GM12865 (cell line): ENCODE data around the gene DCXR.

Experiments used
- DNase-seq: peaks from one replicate; pipeline ENCODE4 v3.0.0; 2010; ENCODE audit warnings: low read depth
- H3K4me3 ChIP-seq: 2 replicates; pipeline ENCODE4 v1.5.1; 2011; ENCODE audit warnings: mild to moderate bottlenecking, low read depth, low read length, control low read depth
- CTCF ChIP-seq: IDR thresholded peaks from 2 replicates; pipeline ENCODE4 v1.5.1; 2011; ENCODE audit warnings: low read length, control low read depth, low read depth, inconsistent platforms; ENCODE audit not compliant: insufficient read depth; ENCODE audit errors: missing control alignments

Gene DCXR

DNA sequence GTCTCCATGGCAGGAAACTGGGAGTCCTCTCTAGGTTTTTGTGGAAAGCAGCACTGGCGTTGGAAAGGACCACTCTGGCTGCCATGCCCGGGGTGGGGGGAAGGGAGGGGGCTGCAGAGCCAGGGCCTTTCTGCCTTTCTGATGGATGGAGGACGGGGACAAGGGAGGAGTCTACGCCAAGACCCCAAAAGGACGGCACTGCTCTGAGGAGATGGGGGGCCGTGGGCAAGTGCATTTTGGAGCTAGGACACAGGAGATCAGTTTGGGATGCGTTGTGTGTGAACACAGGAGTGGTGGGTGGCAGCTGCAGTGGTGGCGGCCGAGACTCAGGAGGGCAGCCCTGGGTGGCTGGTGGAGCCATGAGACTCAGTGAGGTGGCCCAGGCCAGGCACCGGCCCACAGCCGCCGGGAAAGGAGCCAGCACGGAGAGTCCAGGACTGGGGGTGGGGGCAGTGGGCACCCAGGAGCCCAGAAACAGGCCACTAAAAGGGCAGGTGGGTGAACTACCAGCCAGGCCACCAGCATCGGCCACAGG, 16.9 kb downstream of the DCXR start:
- DNase-seq = no peak
- H3K4me3 ChIP-seq = no peak overlapping the region
- TF ChIP-seq CTCF = no peak

DNA sequence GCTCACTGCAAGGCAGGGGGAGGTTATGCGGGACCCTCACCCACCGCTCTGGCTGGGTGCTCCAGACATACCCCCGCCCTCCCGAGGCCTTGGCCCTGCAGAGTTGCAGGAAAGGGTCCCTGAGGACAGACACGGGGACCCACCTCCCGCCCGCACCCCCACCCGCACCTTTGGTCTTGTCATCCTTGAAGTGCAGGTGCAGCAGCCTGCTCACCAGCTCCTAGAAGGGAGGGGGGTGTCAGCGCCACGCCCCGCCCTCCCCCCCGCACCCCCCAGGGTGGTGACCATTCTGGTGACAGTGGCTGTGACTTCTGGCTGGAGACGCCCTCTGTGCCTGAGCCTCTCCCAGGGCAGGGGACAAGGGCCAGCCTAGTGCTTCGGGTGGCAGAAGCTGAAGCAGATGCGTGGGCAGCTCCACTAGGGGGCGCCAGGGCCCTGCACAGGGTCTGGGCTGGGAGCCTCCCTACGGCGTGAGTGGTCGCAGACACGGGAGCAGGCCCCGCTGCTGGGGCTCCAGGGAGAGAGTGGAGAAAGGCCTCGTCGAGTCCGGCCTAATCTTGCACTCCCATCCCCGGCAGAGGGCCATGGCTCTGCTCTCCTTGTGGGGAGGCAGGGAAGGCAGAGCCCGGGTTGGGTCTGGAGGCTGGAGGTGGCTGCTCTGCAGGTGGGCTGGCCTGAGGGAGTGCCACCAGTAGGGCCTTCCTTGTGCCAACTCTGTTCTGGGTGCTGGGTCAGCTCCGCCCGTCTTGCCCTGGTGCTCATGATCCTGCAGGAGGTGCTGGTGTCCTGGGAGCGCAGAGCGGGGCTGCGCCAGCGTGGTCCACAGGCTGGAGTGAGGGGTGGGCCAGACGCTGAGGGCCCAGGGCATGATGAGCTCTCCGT, 17.6 kb downstream of the DCXR start:
- no peak overlapping the region for H3K4me3 ChIP-seq
- DNase-seq = peak; percentile 76
- peak; percentile 86 for TF ChIP-seq CTCF

DNA sequence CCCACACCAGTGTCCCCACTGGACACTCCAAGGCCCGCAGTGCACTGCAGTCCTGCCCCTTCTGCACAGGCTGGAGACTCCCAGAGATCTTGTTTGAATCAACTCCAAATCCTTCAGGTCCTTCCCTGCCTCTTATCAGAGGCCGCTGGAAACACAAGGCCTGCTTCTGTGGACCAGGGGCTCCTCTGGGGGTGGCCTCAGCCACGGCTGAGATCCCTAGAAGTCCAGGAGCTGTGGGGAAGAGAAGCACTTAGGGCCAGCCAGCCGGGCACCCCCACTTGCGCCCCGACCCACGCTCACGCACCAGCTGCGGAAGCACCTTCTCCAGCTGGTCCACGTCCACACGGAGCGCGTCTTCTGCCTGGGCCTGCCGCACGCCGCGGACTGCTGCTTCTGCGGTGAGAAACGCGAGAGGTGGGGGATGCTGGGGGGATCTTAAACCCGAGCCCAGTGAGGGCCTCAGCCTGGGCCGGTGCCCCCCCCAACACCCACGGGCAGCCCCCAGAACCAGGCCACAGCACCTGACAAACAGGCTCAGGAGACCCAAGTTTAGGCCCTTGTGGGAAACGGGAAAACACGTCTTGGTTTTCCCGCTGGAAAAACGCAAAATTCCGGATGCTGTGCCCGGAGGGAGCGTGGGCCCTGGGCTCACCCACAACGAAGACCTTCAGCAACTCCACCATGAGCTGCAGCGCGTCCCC, 18.4 kb downstream of the DCXR start:
- H3K4me3 ChIP-seq = no peak overlapping the region
- TF ChIP-seq CTCF = no peak
- DNase-seq = no peak

- no peak for TF ChIP-seq CTCF
- no peak for DNase-seq
- H3K4me3 ChIP-seq = no peak overlapping the region
Measured at GRCh38 chr17:82018152-82018988, 19.1 kb downstream of the DCXR start.

GRCh38 chr17:82017612-82018151, 19.8 kb downstream of the DCXR start:
- no peak for TF ChIP-seq CTCF
- H3K4me3 ChIP-seq = no peak overlapping the region
- no peak for DNase-seq

- no peak for TF ChIP-seq CTCF
- no peak for DNase-seq
- H3K4me3 ChIP-seq = no peak overlapping the region
Measured at GRCh38 chr17:82016875-82017459, 20.5 kb downstream of the DCXR start.
